Muscle of back (tissue), 13 donors: Measurements from ENCODE around the gene CUBN. TPM values are rescaled to one million over a fixed set of nuclear protein-coding genes. Genes with fewer than 3 reads are reported as not detected.

Experiments
- DNase-seq, 3 donors: peaks; one replicate each; pipeline versions ENCODE4 v3.0.0 to v3.0.0-alpha.2; 2013
- long read RNA-seq, 9 donors: transcript quantifications; one replicate each; lab custom pipeline, GENCODE V29; 2026
- polyA plus RNA-seq, 10 donors: library from polyadenylated mRNA; unstranded; fragments of 120-200 nt; gene quantifications; one replicate each; pipeline ENCODE4 v1.2.1, GENCODE V29; 2013; ENCODE audit not compliant: insufficient read length in 10 of 10

Gene CUBN
- polyA plus RNA-seq: 1 to 10 TPM; 1.7 to 7.2 (median 3.2) TPM
- long read RNA-seq, donor 1: 0 reads
- long read RNA-seq, donor 2: 0 reads
- long read RNA-seq, donor 3: 0 reads
- long read RNA-seq, donor 4: 0 reads
- long read RNA-seq, donor 5: 0 reads
- long read RNA-seq, donor 6: 0 reads
- long read RNA-seq, donor 7: 0 reads
- long read RNA-seq, donor 8: 0 reads
- long read RNA-seq, donor 9: 0 reads

GRCh38 chr10:17129741-17130140 lies at the start of gene CUBN:
CUBN (minus strand) TSS chr10:17129811; CDS start chr10:17129765, 46 bp downstream.
- DNase-seq: no peak

GRCh38 chr10:17179002-17179401 lies 49.4 kb upstream of the CUBN start:
- peak in 1 of 3 donors; percentile 21 for DNase-seq

- no peak for DNase-seq
Observed at GRCh38 chr10:17178006-17178405, 48.4 kb upstream of the CUBN start.

- no peak for DNase-seq
Observed at GRCh38 chr10:17177014-17177413, 47.4 kb upstream of the CUBN start.

- no peak for DNase-seq
Observed at GRCh38 chr10:17176091-17176490, 46.5 kb upstream of the CUBN start.

- no peak for DNase-seq
Observed at GRCh38 chr10:17175551-17175950, 45.9 kb upstream of the CUBN start.

- DNase-seq: no peak
Observed at GRCh38 chr10:17174626-17175025, 45.0 kb upstream of the CUBN start.

GRCh38 chr10:17171141-17171641 lies 41.6 kb upstream of the CUBN start:
- no peak for DNase-seq

- no peak for DNase-seq
Observed at GRCh38 chr10:17169803-17170202, 40.2 kb upstream of the CUBN start.

GRCh38 chr10:17166699-17167098 lies 37.1 kb upstream of the CUBN start:
- DNase-seq: no peak

- DNase-seq: no peak
Observed at GRCh38 chr10:17162828-17163227, 33.2 kb upstream of the CUBN start.

GRCh38 chr10:17161775-17162174 lies 32.2 kb upstream of the CUBN start:
- DNase-seq: no peak

GRCh38 chr10:17157024-17157423 lies 27.4 kb upstream of the CUBN start:
- no peak for DNase-seq

- no peak for DNase-seq
Observed at GRCh38 chr10:17155826-17156225, 26.2 kb upstream of the CUBN start.

GRCh38 chr10:17154116-17154515 lies 24.5 kb upstream of the CUBN start:
- no peak for DNase-seq

GRCh38 chr10:17153321-17153720 lies 23.7 kb upstream of the CUBN start:
- DNase-seq: peak in 1 of 3 donors; percentile 17

GRCh38 chr10:17151716-17152115 lies 22.1 kb upstream of the CUBN start:
- DNase-seq: no peak

GRCh38 chr10:17147884-17148489 lies 18.4 kb upstream of the CUBN start:
- DNase-seq: no peak

GRCh38 chr10:17146892-17147291 lies 17.3 kb upstream of the CUBN start:
- DNase-seq: no peak

- no peak for DNase-seq
Observed at GRCh38 chr10:17145239-17145638, 15.6 kb upstream of the CUBN start.

- no peak for DNase-seq
Observed at GRCh38 chr10:17144757-17145156, 15.1 kb upstream of the CUBN start.

- DNase-seq: no peak
Observed at GRCh38 chr10:17144032-17144431, 14.4 kb upstream of the CUBN start.

- no peak for DNase-seq
Observed at GRCh38 chr10:17143055-17143690, 13.6 kb upstream of the CUBN start.
